HepG2 (cell line): ENCODE data around the gene DHRS4L2. TPM values are rescaled to one million over a fixed set of nuclear protein-coding genes. Genes with fewer than 3 reads are reported as not detected.

ENCODE experiments used
- ARHGAP35 ChIP-seq: sonication (generic); formaldehyde crosslinking; IDR thresholded peaks from 2 replicates; pipeline ENCODE4 v1.9.0; 2022; ENCODE audit warnings: mild to moderate bottlenecking, inconsistent platforms, moderate library complexity, missing genetic modification reagents, borderline replicate concordance
- CREB1 ChIP-seq, 2 experiments: fragments of 450-650 bp in 1 of 2; IDR thresholded peaks; 2 replicates each; pipeline ENCODE4 v1.6.1; 2016 to 2017; ENCODE audit warnings: control low read depth in 1 of 2, mild to moderate bottlenecking in 1 of 2, missing compliant biosample characterization in 1 of 2, missing genetic modification characterization in 1 of 2
- MEF2D ChIP-seq: sonication (generic); formaldehyde crosslinking; IDR thresholded peaks from 2 replicates; pipeline ENCODE4 v1.5.1; 2020; ENCODE audit warnings: mild to moderate bottlenecking, missing genetic modification reagents
- NCOA1 ChIP-seq: sonication (generic); formaldehyde crosslinking; IDR thresholded peaks from 2 replicates; pipeline ENCODE4 v1.9.0; 2021; ENCODE audit warnings: missing genetic modification reagents
- POLR2AphosphoS2 ChIP-seq: IDR thresholded peaks from 2 replicates; pipeline ENCODE4 v1.6.1; 2011; ENCODE audit warnings: low read depth, low read length, improper control_type of control experiment
- RARG ChIP-seq: sonication (generic); formaldehyde crosslinking; IDR thresholded peaks from 2 replicates; pipeline ENCODE4 v1.4.0; 2020; ENCODE audit warnings: low read depth, mild to moderate bottlenecking, missing genetic modification reagents
- RBM22 ChIP-seq: fragments of 200-400 bp; formaldehyde crosslinking; optimal IDR thresholded peaks from 2 replicates; pipeline ENCODE3; 2017; ENCODE audit warnings: mild to moderate bottlenecking, low read length, moderate library complexity
- SMAD1 ChIP-seq: sonication (generic); formaldehyde crosslinking; IDR thresholded peaks from 2 replicates; pipeline ENCODE4 v1.4.0; 2020; ENCODE audit warnings: missing genetic modification reagents, low read depth, mild to moderate bottlenecking, borderline replicate concordance
- ZKSCAN5 ChIP-seq: sonication (generic); formaldehyde crosslinking; IDR thresholded peaks from 2 replicates; pipeline ENCODE4 v1.5.1; 2020; ENCODE audit warnings: mild to moderate bottlenecking, missing genetic modification reagents
- ZNF317 ChIP-seq: sonication (generic); formaldehyde crosslinking; IDR thresholded peaks from 2 replicates; pipeline ENCODE4 v1.5.0; 2020; ENCODE audit warnings: mild to moderate bottlenecking, missing genetic modification reagents
- ZNF530 ChIP-seq: sonication (generic); formaldehyde crosslinking; IDR thresholded peaks from 2 replicates; pipeline ENCODE4 v1.5.0; 2020; ENCODE audit warnings: low read depth, mild to moderate bottlenecking, missing genetic modification reagents
- ZNF607 ChIP-seq: sonication (generic); formaldehyde crosslinking; IDR thresholded peaks from 2 replicates; pipeline ENCODE4 v1.5.1; 2020; ENCODE audit warnings: missing genetic modification reagents, mild to moderate bottlenecking, borderline replicate concordance
- ZNF746 ChIP-seq: sonication (generic); formaldehyde crosslinking; IDR thresholded peaks from 2 replicates; pipeline ENCODE4 v1.8.0; 2022; ENCODE audit warnings: mild to moderate bottlenecking, missing genetic modification reagents
- ZNF878 ChIP-seq: sonication (generic); formaldehyde crosslinking; IDR thresholded peaks from 2 replicates; pipeline ENCODE4 v1.8.1; 2023; ENCODE audit warnings: mild to moderate bottlenecking, missing genetic modification reagents, moderate library complexity
- polyA plus RNA-seq, 8 experiments: library from polyadenylated mRNA; depleted of rRNA in 3 of 8; stranded (reverse) in 7 of 8; unstranded in 1 of 8; fragments of >200 nt; fragmentation: Illumina TruSeq in 4 of 8; extraction: Trizol in 4 of 8; gene quantifications; 2 replicates each; pipeline versions ENCODE4 v1.2.1 to v1.2.3, GENCODE V29; 2011 to 2016; ENCODE audit warnings: low read depth in 4 of 8, missing spikeins in 1 of 8, mixed read lengths in 1 of 8; ENCODE audit not compliant: insufficient read depth in 1 of 8
- total RNA-seq, 5 experiments: library from RNA; depleted of rRNA; stranded (reverse); fragments of >200 nt; fragmentation: Illumina TruSeq; extraction: Trizol; gene quantifications; 2 replicates each; pipeline ENCODE4 v1.2.3, GENCODE V29; 2016; ENCODE audit warnings: low read depth in 1 of 5
- TF ChIP-seq, protein P1 (sequence below): sonication (generic); formaldehyde crosslinking; IDR thresholded peaks from 2 replicates; pipeline ENCODE4 v1.4.0; 2020; ENCODE audit warnings: missing genetic modification reagents
- TF ChIP-seq, protein P2 (sequence below): sonication (generic); formaldehyde crosslinking; conservative IDR thresholded peaks from 2 replicates; pipeline ENCODE4 v1.4.0; 2020; ENCODE audit warnings: missing genetic modification reagents
- TF ChIP-seq, protein P3 (sequence below): sonication (generic); formaldehyde crosslinking; IDR thresholded peaks from 2 replicates; pipeline ENCODE4 v1.5.1; 2020; ENCODE audit warnings: mild to moderate bottlenecking, missing genetic modification reagents, moderate library complexity
- TF ChIP-seq, protein P4 (sequence below): sonication (generic); formaldehyde crosslinking; conservative IDR thresholded peaks from 2 replicates; pipeline ENCODE4 v1.4.0; 2020; ENCODE audit warnings: missing genetic modification reagents
- TF ChIP-seq, protein P5 (sequence below): sonication (generic); formaldehyde crosslinking; IDR thresholded peaks from 2 replicates; pipeline ENCODE4 v1.8.1; 2022; ENCODE audit warnings: low read depth, mild to moderate bottlenecking, missing genetic modification reagents

The DHRS4L2 gene
- total and polyA plus RNA-seq, 2 of the 13 experiments (the other 11 are each of a cell fraction or from before 2014, with no cell fraction given), result 24.7 to 38.2 TPM

DNA sequence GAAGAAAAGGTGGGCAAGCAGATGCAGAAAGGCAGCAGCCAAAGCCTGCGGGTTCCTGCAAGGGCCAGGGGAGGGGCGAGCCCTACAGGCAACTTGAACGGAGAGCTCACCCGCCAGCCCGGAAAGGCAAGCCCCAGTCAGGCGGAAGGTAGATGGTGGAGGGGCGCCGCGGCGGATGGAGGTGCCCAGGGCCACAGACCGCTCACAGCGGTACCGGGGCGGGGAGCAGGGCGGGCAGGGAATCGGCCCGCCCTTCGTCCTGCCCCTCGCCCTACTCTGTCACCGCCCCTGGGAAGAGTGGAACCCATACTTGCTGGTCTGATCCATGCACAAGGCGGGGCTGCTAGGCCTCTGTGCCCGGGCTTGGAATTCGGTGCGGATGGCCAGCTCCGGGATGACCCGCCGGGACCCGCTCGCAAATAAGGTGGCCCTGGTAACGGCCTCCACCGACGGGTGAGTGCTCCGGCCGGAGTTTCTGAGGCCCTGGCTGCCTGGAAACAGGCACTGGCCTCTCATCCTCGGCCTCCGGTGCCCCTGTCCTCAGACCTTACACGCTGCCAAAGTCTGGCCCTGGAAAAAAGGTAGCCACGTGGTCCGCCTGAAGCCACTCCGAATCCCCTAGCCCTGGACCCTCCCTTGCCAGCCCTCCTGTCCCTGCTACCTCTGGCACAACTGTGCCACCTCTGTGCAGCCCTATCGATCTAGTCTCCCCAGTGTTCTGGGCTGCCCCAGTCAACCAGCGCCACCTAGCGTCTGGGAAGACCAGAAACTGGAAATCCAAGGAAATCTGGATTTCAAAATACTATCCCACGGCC lies 35.1 kb upstream of the DHRS4L2 start, which contains the start of gene DHRS4 (continued):
- TF ChIP-seq, protein P1, sequence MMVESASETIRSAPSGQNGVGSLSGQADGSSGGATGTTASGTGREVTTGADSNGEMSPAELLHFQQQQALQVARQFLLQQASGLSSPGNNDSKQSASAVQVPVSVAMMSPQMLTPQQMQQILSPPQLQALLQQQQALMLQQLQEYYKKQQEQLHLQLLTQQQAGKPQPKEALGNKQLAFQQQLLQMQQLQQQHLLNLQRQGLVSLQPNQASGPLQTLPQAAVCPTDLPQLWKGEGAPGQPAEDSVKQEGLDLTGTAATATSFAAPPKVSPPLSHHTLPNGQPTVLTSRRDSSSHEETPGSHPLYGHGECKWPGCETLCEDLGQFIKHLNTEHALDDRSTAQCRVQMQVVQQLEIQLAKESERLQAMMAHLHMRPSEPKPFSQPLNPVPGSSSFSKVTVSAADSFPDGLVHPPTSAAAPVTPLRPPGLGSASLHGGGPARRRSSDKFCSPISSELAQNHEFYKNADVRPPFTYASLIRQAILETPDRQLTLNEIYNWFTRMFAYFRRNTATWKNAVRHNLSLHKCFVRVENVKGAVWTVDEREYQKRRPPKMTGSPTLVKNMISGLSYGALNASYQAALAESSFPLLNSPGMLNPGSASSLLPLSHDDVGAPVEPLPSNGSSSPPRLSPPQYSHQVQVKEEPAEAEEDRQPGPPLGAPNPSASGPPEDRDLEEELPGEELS (CRISPR knock-in tag), result peak; percentile 69
- peak; percentile 99 for TF ChIP-seq NCOA1 (CRISPR knock-in tag)
- TF ChIP-seq ZNF746 (CRISPR knock-in tag), result peak; percentile 91
- 0 out of 2 replicates have a peak, but pooled peaks have one; percentile 67 for TF ChIP-seq RARG (CRISPR knock-in tag)
- peak; percentile 94 for TF ChIP-seq ZNF317 (CRISPR knock-in tag)
- TF ChIP-seq, protein P2, sequence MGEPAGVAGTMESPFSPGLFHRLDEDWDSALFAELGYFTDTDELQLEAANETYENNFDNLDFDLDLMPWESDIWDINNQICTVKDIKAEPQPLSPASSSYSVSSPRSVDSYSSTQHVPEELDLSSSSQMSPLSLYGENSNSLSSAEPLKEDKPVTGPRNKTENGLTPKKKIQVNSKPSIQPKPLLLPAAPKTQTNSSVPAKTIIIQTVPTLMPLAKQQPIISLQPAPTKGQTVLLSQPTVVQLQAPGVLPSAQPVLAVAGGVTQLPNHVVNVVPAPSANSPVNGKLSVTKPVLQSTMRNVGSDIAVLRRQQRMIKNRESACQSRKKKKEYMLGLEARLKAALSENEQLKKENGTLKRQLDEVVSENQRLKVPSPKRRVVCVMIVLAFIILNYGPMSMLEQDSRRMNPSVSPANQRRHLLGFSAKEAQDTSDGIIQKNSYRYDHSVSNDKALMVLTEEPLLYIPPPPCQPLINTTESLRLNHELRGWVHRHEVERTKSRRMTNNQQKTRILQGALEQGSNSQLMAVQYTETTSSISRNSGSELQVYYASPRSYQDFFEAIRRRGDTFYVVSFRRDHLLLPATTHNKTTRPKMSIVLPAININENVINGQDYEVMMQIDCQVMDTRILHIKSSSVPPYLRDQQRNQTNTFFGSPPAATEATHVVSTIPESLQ (CRISPR knock-in tag), result peak; percentile 71; the same call in 1 of the 2 replicates
- TF ChIP-seq POLR2AphosphoS2, result no peak
- TF ChIP-seq, protein P3, sequence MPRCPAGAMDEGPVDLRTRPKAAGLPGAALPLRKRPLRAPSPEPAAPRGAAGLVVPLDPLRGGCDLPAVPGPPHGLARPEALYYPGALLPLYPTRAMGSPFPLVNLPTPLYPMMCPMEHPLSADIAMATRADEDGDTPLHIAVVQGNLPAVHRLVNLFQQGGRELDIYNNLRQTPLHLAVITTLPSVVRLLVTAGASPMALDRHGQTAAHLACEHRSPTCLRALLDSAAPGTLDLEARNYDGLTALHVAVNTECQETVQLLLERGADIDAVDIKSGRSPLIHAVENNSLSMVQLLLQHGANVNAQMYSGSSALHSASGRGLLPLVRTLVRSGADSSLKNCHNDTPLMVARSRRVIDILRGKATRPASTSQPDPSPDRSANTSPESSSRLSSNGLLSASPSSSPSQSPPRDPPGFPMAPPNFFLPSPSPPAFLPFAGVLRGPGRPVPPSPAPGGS (CRISPR knock-in tag), result peak; percentile 99
- TF ChIP-seq, protein P4, sequence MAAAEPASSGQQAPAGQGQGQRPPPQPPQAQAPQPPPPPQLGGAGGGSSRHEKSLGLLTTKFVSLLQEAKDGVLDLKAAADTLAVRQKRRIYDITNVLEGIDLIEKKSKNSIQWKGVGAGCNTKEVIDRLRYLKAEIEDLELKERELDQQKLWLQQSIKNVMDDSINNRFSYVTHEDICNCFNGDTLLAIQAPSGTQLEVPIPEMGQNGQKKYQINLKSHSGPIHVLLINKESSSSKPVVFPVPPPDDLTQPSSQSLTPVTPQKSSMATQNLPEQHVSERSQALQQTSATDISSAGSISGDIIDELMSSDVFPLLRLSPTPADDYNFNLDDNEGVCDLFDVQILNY (CRISPR knock-in tag), result peak; percentile 79; the same call in 1 of the 2 replicates
- TF ChIP-seq ZNF530, result no peak
- TF ChIP-seq ZKSCAN5 (CRISPR knock-in tag), result peak; percentile 76; the same call in 1 of the 2 replicates
- peak; percentile 56; the same call in 1 of the 2 replicates for TF ChIP-seq SMAD1 (CRISPR knock-in tag)
- TF ChIP-seq, protein P5, sequence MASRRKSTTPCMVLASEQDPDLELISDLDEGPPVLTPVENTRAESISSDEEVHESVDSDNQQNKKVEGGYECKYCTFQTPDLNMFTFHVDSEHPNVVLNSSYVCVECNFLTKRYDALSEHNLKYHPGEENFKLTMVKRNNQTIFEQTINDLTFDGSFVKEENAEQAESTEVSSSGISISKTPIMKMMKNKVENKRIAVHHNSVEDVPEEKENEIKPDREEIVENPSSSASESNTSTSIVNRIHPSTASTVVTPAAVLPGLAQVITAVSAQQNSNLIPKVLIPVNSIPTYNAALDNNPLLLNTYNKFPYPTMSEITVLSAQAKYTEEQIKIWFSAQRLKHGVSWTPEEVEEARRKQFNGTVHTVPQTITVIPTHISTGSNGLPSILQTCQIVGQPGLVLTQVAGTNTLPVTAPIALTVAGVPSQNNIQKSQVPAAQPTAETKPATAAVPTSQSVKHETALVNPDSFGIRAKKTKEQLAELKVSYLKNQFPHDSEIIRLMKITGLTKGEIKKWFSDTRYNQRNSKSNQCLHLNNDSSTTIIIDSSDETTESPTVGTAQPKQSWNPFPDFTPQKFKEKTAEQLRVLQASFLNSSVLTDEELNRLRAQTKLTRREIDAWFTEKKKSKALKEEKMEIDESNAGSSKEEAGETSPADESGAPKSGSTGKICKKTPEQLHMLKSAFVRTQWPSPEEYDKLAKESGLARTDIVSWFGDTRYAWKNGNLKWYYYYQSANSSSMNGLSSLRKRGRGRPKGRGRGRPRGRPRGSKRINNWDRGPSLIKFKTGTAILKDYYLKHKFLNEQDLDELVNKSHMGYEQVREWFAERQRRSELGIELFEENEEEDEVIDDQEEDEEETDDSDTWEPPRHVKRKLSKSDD (CRISPR knock-in tag), result peak; percentile 93; the same call in 1 of the 2 replicates
- TF ChIP-seq CREB1 (IDR thresholded peaks at IDR 0.05), result no peak
- no peak for TF ChIP-seq CREB1 (CRISPR knock-in tag; IDR thresholded peaks at IDR 0.05)
- peak; percentile 99 for TF ChIP-seq ARHGAP35 (CRISPR knock-in tag)
- peak; percentile 100 for TF ChIP-seq ZNF607 (CRISPR knock-in tag)
- peak; percentile 95 for TF ChIP-seq MEF2D (CRISPR knock-in tag)
- peak; percentile 45 for TF ChIP-seq RBM22
- no peak; the same call in 1 of the 2 replicates for TF ChIP-seq ZNF878 (CRISPR knock-in tag)
